MCF 10A (cell line): ENCODE data around the gene CERS6. TPM values are rescaled to one million over a fixed set of nuclear protein-coding genes. Genes with fewer than 3 reads are reported as not detected.

Experiments used
- BruUV-seq: library from RNA; stranded (reverse); fragments of 400-500 nt; replicated peaks from 2 replicates; lab custom pipeline; 2021; lab: Mats Ljungman, UMichigan
- CTCF ChIA-PET: fragments of 300-600 bp; sonication (Branson Sonifier 250); formaldehyde crosslinking; extraction: SDS; loops from one replicate; lab custom pipeline; 2021; ENCODE audit warnings: antibody characterized with exemption, inconsistent platforms; lab: Yijun Ruan, JAX
- POLR2A ChIA-PET: fragments of 300-600, 350-650 bp; sonication (Branson Sonifier 250); formaldehyde crosslinking; extraction: SDS; loops from one replicate; lab custom pipeline; 2020; ENCODE audit warnings: antibody characterized with exemption, inconsistent platforms; lab: Yijun Ruan, JAX
- DNase-seq: peaks from one replicate; pipeline ENCODE4 v3.0.0-alpha.2; 2018; ENCODE audit not compliant: unreplicated experiment
- H3K27ac Mint-ChIP-seq: one replicate; pipeline ENCODE4 v1.8.0; 2022; ENCODE audit warnings: mild to moderate bottlenecking, low read depth, mixed read lengths; ENCODE audit not compliant: unreplicated experiment
- H3K27me3 Mint-ChIP-seq: one replicate; pipeline ENCODE4 v1.8.0; 2022; ENCODE audit warnings: mixed read lengths; ENCODE audit not compliant: insufficient read depth, unreplicated experiment
- H3K36me3 Mint-ChIP-seq: one replicate; pipeline ENCODE4 v1.8.0; 2022; ENCODE audit warnings: mild to moderate bottlenecking, moderate library complexity, mixed read lengths; ENCODE audit not compliant: insufficient read depth, unreplicated experiment
- H3K4me1 Mint-ChIP-seq: one replicate; pipeline ENCODE4 v1.8.0; 2022; ENCODE audit warnings: mixed read lengths; ENCODE audit not compliant: insufficient read depth, unreplicated experiment
- H3K4me3 Mint-ChIP-seq: one replicate; pipeline ENCODE4 v1.8.0; 2022; ENCODE audit warnings: mild to moderate bottlenecking, moderate library complexity, mixed read lengths; ENCODE audit not compliant: unreplicated experiment
- H3K9me3 Mint-ChIP-seq: one replicate; pipeline ENCODE4 v1.8.0; 2022; ENCODE audit warnings: mixed read lengths; ENCODE audit not compliant: unreplicated experiment
- intact Hi-C: fragments of 100-400 bp; cut with micrococcal nuclease; formaldehyde crosslinking; loops from 2 replicates; pipeline ENCODE4 v1.14.1; 2022
- total RNA-seq: library from RNA; stranded (reverse); gene quantifications from 2 replicates; pipeline ENCODE4 v1.2.3, GENCODE V29; 2022
- TF ChIP-seq, protein P1 (sequence below): fragments of 200-600 bp; IDR thresholded peaks from one replicate; pipeline ENCODE4 v1.8.0; 2022; ENCODE audit warnings: antibody characterized with exemption, mild to moderate bottlenecking; ENCODE audit not compliant: unreplicated experiment

CERS6 gene
- total RNA-seq, 1 experiment from 2014 or later = 27.4 TPM

DNA sequence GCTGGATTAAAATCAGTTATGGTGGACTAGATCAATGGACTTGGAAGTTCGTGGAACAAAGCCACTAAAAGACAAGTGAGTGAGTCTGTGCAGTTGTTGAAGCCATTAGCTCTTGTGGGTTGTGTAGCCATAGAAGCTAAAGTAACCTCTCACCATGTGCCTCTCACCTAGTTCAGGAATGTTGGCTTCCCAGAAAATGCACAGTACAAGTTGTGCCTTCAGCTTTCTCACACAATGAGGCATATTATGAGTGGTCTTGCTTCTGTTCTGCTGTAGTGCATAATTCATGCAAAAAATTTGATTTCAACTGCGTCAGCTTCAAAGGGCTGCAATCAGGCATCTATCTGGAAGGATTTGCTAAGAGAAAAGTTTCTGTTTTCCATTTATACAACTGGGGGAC, 26.2 kb downstream of the CERS6 start:
- Mint-ChIP-seq H3K9me3 (no peaks in the 10 kb centered on the region), H3K27me3 (no peaks in the 10 kb centered on the region), H3K4me1 (peaks cover 18% of the 10 kb centered on the region), H3K27ac (no peak overlapping the region), H3K4me3 (no peak overlapping the region), H3K36me3 (no peaks in the 10 kb centered on the region)
- DNase-seq = no peak
- intact Hi-C loops = no loop called here
- POLR2A ChIA-PET = interaction anchor here (0.7 to 1.1 kb wide), 2 partner anchors 8 to 12 kb away, joined by 3 to 4 read pairs; no protein-coding TSS in a partner anchor
- BruUV-seq = no TSS peak
- CTCF ChIA-PET = interaction anchor here (0.6 to 1.3 kb wide), 5 partner anchors 8 to 439 kb away, joined by 3 read pairs; no protein-coding TSS in a partner anchor
- TF ChIP-seq, protein P1, sequence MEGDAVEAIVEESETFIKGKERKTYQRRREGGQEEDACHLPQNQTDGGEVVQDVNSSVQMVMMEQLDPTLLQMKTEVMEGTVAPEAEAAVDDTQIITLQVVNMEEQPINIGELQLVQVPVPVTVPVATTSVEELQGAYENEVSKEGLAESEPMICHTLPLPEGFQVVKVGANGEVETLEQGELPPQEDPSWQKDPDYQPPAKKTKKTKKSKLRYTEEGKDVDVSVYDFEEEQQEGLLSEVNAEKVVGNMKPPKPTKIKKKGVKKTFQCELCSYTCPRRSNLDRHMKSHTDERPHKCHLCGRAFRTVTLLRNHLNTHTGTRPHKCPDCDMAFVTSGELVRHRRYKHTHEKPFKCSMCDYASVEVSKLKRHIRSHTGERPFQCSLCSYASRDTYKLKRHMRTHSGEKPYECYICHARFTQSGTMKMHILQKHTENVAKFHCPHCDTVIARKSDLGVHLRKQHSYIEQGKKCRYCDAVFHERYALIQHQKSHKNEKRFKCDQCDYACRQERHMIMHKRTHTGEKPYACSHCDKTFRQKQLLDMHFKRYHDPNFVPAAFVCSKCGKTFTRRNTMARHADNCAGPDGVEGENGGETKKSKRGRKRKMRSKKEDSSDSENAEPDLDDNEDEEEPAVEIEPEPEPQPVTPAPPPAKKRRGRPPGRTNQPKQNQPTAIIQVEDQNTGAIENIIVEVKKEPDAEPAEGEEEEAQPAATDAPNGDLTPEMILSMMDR = no peak

DNA sequence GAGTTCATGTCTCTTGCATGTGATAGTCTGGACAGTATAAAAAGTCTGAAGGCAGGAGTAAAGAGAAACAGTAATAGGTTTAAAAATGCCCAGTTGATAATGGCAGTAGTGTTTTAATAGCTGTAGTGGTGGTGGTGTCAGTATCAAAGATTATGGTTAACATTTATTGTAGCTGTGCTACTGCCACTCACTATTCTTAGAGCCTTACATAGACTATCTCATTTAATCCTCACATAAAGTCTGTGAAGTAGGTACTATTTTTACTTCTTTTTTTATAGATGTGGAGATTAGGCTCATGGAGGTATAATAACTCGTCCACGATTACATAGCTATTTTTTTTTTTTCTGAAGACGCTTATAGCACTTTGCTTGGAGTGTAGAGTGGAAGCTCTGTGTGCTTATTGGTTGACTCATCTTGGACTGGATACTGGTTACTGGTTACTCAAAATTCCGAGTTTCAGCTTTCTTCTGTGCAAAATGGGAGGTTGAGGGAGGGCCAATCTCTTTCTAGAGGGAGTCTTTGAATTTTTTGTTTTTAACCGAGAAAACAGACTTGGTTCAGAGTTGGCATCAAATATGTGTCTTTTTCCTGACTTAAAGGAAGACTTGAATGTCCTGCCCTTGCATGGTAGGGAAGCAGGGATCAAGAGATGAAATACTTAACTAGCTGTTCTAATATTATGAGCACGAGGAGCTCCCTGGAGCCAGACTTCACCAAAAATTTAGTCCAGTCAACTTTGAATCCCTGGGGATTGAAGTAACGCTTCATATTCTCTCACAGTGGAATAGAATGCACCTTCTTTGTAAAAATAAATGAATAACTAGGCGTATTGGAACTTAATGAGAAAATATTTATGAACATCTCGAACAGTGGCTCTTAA, 27.1 kb downstream of the CERS6 start:
- no TSS peak for BruUV-seq
- POLR2A ChIA-PET = interaction anchor here (0.7 kb wide), 1 partner anchor 9 kb away, joined by 3 read pairs; no protein-coding TSS in a partner anchor
- H3K4me1 Mint-ChIP-seq = peaks cover 13% of the 10 kb centered on the region
- intact Hi-C loops = no loop called here
- no peaks in the 10 kb centered on the region for H3K9me3 Mint-ChIP-seq
- CTCF ChIA-PET = interaction anchor here (0.6 to 1.1 kb wide), 5 partner anchors 13 to 161 kb away, joined by 3 read pairs; no protein-coding TSS in a partner anchor
- TF ChIP-seq, protein P1 = no peak
- no peaks in the 10 kb centered on the region for H3K27me3 Mint-ChIP-seq
- no peak overlapping the region for H3K4me3 Mint-ChIP-seq
- no peak overlapping the region for H3K27ac Mint-ChIP-seq
- no peak for DNase-seq
- H3K36me3 Mint-ChIP-seq = no peaks in the 10 kb centered on the region

DNA sequence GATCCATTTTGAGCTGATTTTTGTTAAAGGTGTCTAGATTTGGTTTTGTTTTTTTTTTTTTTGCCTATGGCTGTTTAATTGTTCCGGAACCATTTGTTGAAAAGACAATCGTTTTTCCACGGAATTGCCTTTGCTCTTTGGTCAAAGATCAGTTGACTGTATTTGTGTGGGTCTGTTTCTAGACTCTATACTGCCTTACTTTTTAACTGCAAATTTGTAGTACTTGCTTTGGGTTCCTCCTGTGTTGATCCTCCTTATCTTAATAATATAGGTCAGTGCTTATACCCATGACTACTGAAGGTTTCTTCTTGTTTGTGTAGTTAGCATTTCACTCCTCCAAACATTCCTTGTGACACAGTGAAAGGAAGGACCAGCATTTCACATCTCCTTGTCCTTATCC, 30.4 kb downstream of the CERS6 start:
- CTCF ChIA-PET = interaction anchor here (0.6 to 0.7 kb wide), 3 partner anchors 40 to 735 kb away, joined by 3 to 4 read pairs (median 3); no protein-coding TSS in a partner anchor
- BruUV-seq = no TSS peak

More for the DNA sequence above, 30.4 kb downstream of the CERS6 start:
- H3K27ac Mint-ChIP-seq = no peak overlapping the region
- H3K4me1 Mint-ChIP-seq = peaks cover 24% of the 10 kb centered on the region
- DNase-seq = no peak
- H3K4me3 Mint-ChIP-seq = no peak overlapping the region
- H3K36me3 Mint-ChIP-seq = no peaks in the 10 kb centered on the region
- intact Hi-C loops = no loop called here
- H3K9me3 Mint-ChIP-seq = no peaks in the 10 kb centered on the region
- TF ChIP-seq, protein P1 = no peak
- POLR2A ChIA-PET = interaction anchor here (1.5 kb wide), 1 partner anchor 11 kb away, joined by 4 read pairs; no protein-coding TSS in a partner anchor
- H3K27me3 Mint-ChIP-seq = no peaks in the 10 kb centered on the region
